HG03108 (cell line): ENCODE measurements around the gene TIGD1.

ENCODE experiments used
- ATAC-seq: cut with Tn5 transposase; IDR thresholded peaks from one replicate; pipeline ENCODE4 v1.9.1; 2021; ENCODE audit warnings: moderate library complexity; ENCODE audit not compliant: unreplicated experiment

The TIGD1 gene

DNA sequence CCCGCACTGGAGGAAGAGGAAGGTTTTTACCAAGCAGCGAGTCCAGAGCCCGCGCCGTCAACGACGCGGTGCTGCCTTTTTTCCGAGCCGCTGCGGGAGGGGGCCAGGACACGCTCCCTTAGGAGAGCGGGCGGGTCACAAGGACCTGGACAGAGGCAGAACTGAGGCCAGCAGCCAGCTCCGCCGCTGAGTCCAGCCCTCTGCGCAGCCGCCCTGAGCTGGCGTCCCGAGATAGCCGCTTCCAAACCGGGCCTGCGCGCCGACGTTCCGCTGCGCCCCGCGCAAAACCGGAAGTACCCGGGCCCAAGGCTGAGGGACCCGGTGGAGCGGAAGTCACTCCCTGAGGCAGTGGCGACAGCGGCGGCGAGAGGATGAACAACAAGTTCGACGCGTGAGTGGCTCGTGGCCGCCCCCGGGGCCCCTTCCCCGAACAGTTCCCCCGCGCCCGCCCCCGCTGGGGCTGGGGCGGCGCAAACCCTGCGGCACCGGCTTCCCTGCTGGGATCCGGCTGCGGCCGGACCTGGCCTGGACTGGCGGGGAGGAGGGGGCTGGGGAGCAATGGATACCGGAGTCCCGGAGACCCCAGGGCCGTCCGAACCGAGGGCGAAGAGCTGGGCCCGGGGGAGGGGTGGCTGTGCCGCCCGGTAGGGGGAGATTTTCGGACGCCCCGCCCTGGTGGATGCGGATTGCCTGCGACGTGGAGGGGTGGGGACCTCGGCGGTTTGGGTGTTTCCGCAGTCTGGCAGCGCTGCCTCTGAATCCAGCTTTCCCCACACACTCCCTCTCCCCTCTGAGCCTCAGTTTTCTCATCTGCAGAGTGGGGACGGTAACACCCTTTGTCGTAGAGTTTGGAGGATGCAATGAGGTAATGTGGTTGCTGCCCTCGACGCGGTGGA, at the start of gene TIGD1, which contains the start of gene EIF4E2:
TIGD1 (minus strand) TSS at position 204 of the 896 bp plus-strand sequence. CDS start 675 bp downstream, outside the sequence.
EIF4E2 (plus strand) TSS at position 336 of the 896 bp plus-strand sequence; CDS start at position 372, 36 bp downstream.
- peak; percentile 96 for ATAC-seq

GRCh38 chr2:232598293-232598692, 47.9 kb upstream of the TIGD1 start:
- no peak for ATAC-seq

DNA sequence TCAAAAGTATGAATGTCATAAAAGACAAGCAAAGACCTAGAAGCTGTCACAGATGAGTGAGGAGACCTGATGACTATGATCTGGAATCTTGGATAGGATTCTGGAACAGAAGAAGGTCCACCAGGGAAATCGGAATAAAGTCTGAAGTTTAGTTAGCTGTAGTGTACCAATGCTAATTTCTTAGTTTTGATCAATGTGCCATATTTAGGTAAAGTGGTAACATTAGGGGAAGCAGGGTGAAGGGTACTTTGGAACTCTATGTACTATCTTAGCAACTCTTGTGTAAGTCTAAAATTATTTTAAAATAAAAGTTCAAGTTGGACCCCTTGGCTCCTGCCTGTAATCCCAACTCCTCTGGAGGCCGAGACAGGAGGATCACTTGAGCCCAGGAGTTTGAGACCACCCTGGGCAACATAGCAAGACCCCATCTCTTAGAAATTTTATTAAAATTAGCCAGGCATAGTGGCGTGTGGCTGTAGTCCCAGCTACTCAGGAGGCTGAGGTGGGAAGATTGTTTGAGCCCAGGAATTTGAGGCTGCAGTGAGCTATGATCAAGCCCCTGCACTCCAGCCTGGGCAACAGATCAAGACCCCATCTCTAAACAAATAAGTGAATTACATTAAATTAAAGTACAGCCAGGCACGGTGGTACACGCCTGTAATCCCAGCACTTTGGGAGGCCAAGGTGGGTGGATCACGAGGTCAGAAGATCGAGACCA, 47.2 kb upstream of the TIGD1 start:
- no peak for ATAC-seq

DNA sequence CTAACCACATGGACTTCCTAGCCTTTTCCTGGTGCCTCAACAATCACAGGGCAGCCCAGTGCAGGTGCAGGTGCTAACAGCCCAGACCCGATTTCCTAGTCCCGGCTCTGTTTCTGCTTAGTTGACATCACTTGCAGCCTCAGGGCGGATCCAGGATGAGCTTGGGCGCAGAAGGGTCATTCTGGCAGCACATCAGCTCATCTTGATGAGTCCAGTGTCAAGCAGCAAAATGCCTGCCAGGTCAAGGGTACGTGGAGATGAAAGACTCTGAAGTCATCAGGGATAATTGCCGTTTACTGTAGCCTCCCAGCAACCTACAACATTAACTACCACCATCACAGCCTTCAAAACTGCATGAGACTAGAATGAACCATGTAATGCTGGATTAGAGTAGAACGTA, 43.6 kb upstream of the TIGD1 start:
- ATAC-seq = no peak

DNA sequence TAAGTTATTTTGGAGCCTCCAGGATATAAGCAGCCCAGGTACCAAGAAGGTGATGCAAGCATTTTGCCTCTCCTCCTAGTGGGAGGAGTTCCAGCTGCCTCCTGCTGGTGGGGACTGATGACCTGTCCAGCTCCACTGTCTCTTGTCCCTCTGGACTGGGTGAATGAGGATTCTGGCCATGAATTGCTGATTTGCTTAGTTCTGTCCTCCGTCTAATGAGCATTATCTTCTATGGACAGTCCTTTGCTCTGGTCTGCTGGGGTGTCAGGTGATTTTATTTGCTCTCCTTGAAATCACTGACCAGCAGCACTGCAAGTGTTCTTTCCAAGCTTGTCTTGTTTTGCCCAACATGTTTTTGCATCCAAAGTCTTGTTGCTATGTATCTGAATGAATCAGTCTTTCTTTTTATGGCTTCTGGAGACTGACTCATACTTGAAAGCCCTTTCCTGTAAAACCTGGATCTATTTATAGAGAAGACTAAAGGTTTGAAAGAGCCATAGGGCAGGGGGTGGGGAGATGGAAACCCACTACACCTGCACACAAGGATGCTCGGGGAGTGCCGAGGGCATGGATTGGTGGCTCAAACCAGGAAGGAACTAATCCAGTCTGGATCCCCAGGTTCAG, 42.5 kb upstream of the TIGD1 start:
- no peak for ATAC-seq

- no peak for ATAC-seq
Measured at GRCh38 chr2:232588680-232589585, 38.6 kb upstream of the TIGD1 start.

DNA sequence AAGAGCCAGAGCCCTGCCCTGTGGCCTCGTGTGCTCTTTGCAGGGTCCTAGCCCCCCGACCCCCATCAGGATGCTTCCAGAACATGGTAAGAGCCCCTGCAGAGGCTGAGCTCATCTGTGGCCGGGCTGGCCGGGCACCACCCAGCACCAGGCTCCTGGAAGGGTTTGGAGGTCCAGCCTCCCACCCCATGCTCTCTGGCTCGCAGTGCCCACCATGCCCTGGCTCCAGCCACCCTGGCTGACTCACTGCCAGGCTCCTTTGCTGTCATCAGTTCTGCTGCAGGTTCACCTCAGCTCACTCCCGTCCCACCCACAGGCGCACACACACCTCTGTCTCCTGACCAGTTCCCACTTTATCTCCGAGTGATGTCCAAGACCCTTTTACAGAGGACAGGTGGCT, 37.7 kb upstream of the TIGD1 start:
- ATAC-seq = no peak

- ATAC-seq = no peak
Measured at GRCh38 chr2:232587512-232587911, 37.2 kb upstream of the TIGD1 start.

DNA sequence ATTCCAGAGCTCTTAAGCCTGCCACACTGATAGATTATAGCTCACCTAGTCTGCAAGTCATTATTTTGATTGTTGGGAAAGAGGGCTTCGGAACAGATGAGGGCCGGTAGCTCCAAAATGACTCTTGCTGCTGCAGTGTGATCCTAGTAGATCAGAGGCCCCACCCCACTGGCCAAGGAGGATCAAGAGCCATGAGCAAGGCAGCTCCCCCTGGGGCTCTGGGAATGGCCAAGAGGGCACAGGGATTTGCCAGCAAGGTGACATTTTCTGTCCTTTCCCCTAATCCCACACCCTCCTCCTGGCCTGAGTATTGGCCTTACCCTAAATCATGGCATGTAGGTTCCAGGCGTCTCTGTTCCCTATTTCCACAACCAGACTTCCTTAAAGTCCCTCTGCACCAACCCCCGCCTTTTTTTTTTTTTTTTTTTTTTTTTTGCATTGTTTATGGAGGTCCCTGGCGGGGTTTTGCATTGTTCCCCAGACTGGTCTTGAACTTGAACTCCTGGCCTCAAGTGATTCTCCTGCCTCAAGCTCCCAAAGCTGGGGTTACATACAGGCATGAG, 36.7 kb upstream of the TIGD1 start:
- no peak for ATAC-seq

DNA sequence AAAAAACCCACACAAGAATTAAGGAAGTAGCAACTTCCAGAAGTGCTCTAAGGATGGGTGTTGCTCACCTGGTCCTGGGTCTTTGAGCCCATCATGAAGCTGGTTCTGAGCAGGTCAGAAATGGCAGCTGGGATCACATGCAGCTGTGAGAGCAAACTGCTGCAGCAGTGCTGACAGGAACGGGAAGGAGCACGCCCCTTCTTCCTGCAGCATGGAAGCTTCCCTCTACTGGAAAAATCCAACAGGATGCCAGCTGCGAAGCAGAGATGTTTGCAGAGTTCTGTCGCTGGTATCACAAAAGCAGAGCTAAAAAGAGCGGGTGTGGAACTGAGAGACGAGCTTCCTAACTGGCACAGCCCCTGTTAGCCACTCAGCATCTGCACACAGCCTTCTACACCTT, 33.9 kb upstream of the TIGD1 start:
- no peak for ATAC-seq

GRCh38 chr2:232581725-232582124, 31.4 kb upstream of the TIGD1 start:
- ATAC-seq = peak; percentile 37

DNA sequence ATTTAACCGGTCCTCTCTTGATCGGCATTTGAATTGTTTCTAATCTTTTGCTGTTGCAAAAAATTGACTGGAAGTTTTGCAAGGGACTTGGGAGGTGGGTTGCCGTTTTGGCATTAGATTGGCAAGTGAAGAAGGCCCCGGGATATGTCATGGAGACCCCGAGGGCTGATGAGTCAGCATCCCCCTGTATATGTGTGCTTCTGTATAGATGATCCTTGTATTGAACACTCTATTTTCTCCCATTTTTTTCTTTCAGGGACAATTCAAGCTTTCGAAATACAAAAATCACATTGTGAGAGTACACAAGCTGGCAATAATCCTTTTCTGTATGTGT, 30.3 kb upstream of the TIGD1 start:
- ATAC-seq = no peak

DNA sequence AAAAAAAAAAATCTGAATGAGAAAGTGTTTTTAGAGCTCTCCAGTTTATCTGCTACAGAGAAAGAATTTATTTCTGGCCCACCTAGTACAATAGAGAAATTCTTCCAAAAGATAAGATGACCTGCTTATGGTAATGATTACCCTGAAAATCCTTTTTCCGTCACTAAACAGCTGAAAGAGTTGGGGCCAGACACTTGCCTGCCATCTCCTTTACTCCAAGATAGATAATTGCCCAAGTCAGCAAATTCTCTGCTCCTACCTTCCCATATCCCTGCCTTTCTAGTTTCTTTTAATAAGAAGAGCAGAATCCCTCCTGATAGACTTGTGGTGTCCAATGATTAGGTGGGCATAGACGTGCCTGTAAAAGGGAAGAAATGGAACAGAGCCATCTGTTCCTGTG, 28.3 kb upstream of the TIGD1 start:
- ATAC-seq = no peak

DNA sequence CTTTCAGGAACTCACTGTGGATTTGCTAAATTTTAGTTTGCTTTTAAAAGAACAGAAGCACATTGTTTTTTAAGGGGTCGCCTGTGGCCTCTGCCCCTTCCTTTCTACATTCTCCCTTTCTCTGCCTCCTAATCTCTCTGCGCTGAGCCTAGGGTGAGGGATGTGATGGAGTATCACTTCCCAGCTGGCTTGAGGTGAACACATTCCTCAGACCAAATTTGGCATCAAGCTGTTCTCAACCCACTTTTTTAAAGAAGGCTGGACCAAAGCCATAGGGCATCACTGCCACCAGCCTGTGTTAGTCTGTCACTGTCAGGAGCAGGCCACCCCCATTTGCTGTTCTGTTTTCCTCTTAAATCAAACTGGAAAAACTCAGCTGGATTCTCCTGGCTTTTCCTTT, 27.5 kb upstream of the TIGD1 start:
- no peak for ATAC-seq

GRCh38 chr2:232576995-232577394, 26.6 kb upstream of the TIGD1 start:
- no peak for ATAC-seq

DNA sequence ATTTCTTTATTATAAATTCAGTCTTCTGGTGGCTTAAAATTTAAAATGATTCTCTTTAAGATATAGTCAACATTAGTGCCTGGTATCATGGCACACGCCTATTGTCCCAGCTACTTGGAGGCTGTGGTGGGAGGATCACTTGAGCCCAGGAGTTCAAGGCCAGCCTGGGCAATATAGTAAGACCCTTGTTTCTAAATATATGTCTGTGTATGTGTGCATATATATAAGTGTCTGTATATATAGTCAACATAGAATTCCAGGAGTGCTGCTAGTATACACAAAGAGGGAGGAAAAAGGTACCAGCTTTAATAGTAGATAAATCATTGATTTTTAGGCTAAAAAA, 25.0 kb upstream of the TIGD1 start:
- ATAC-seq = no peak

- ATAC-seq = no peak
Measured at GRCh38 chr2:232574674-232575403, 24.5 kb upstream of the TIGD1 start.

DNA sequence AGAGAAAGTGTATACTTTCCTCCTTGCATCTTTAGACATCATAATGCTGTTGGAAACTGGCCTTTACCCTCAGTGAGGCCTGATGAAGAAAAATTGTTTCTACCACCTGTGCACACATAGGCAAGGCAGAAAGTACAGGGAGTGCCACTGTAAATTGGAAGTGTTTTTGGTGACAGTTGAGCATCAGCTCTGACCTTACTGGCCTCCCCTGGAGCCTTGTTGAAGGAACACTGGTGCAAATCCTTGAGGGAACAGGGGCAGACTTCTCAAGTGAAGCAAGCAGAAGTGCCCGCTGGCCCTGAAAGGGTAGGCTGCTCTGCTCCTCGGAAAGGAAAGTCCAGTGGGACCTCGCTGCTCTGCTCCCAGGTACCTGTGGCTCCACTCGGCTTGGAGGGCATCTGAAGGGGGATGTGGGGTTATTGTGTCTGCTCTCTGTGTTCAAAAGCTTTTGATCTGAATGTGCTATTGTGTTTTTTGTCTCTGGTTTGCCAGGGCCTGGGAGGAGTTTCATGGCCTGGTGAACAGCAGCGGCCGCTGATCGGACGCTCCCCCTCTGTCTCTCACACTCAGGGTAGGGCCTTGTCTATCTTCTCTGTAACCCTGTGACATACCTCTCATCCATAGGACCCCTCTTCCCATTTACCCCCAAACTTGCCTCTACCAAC, 23.5 kb upstream of the TIGD1 start:
- no peak for ATAC-seq

- no peak for ATAC-seq
Measured at GRCh38 chr2:232573042-232573441, 22.7 kb upstream of the TIGD1 start.
